ENCODE data around the gene KANSL1.

The KANSL1 gene

GRCh38 chr17:46039592-46040186 is 153.5 kb downstream of the KANSL1 start:
- no peak for DNase-seq (ENCODE audit: low read depth)

GRCh38 chr17:46038937-46039336 is 154.3 kb downstream of the KANSL1 start:
- no peak for DNase-seq (ENCODE audit: low read depth)

- no peak for DNase-seq (ENCODE audit: low read depth)
These were observed 154.8 kb downstream of the KANSL1 start for GRCh38 chr17:46038414-46038813.

GRCh38 chr17:46037722-46038255 is 155.4 kb downstream of the KANSL1 start:
- no peak for DNase-seq (ENCODE audit: low read depth)

GRCh38 chr17:46036491-46036890 is 156.7 kb downstream of the KANSL1 start:
- DNase-seq (ENCODE audit: low read depth) = no peak

- DNase-seq (ENCODE audit: low read depth) = no peak
These were observed 158.0 kb downstream of the KANSL1 start for GRCh38 chr17:46035112-46035818.

- DNase-seq (ENCODE audit: low read depth) = no peak
These were observed 159.8 kb downstream of the KANSL1 start for GRCh38 chr17:46033392-46033791.

GRCh38 chr17:46032909-46033308 is 160.3 kb downstream of the KANSL1 start:
- DNase-seq (ENCODE audit: low read depth) = no peak

- no peak for DNase-seq (ENCODE audit: low read depth)
These were observed 161.3 kb downstream of the KANSL1 start for GRCh38 chr17:46031920-46032319.

GRCh38 chr17:46031440-46031839 is 161.8 kb downstream of the KANSL1 start:
- DNase-seq (ENCODE audit: low read depth) = no peak

GRCh38 chr17:46030752-46031151 is 162.5 kb downstream of the KANSL1 start:
- no peak for DNase-seq (ENCODE audit: low read depth)

- DNase-seq (ENCODE audit: low read depth) = no peak
These were observed 163.6 kb downstream of the KANSL1 start for GRCh38 chr17:46029627-46030026.

GRCh38 chr17:46028981-46029565 is 164.2 kb downstream of the KANSL1 start:
- DNase-seq (ENCODE audit: low read depth) = no peak

- DNase-seq (ENCODE audit: low read depth) = no peak
These were observed 164.9 kb downstream of the KANSL1 start for GRCh38 chr17:46028374-46028773.

GRCh38 chr17:46027976-46028325 is 165.3 kb downstream of the KANSL1 start:
- no peak for DNase-seq (ENCODE audit: low read depth)

- DNase-seq (ENCODE audit: low read depth) = no peak
These were observed 165.9 kb downstream of the KANSL1 start for GRCh38 chr17:46027048-46027975.

- no peak for DNase-seq (ENCODE audit: low read depth)
These were observed 166.8 kb downstream of the KANSL1 start for GRCh38 chr17:46026166-46027047.

- DNase-seq (ENCODE audit: low read depth) = no peak
These were observed 167.6 kb downstream of the KANSL1 start for GRCh38 chr17:46025510-46026165.

GRCh38 chr17:46025060-46025459 is 168.2 kb downstream of the KANSL1 start:
- no peak for DNase-seq (ENCODE audit: low read depth)

GRCh38 chr17:46024590-46024989 is 168.6 kb downstream of the KANSL1 start:
- no peak for DNase-seq (ENCODE audit: low read depth)

Measured in stimulated activated CD8-positive, alpha-beta memory T cell treated with anti-CD3 and anti-CD28 coated beads, Interleukin-12 subunit alpha, Interleukin-12 subunit beta, amount 100 ng/mL, for 1 hour (primary cell).